GM19240 (cell line): ENCODE measurements around the gene BCL6.
"Not testable (repeated sequence)": the region's sequence is repeated elsewhere in the genome, so short reads cannot be mapped to it uniquely, and the experiment has no call there.

ENCODE experiments used
- DNase-seq: peaks from one replicate; pipeline ENCODE4 v3.0.0; 2011; ENCODE audit warnings: low spot score; ENCODE audit not compliant: insufficient read length

The BCL6 gene

DNA sequence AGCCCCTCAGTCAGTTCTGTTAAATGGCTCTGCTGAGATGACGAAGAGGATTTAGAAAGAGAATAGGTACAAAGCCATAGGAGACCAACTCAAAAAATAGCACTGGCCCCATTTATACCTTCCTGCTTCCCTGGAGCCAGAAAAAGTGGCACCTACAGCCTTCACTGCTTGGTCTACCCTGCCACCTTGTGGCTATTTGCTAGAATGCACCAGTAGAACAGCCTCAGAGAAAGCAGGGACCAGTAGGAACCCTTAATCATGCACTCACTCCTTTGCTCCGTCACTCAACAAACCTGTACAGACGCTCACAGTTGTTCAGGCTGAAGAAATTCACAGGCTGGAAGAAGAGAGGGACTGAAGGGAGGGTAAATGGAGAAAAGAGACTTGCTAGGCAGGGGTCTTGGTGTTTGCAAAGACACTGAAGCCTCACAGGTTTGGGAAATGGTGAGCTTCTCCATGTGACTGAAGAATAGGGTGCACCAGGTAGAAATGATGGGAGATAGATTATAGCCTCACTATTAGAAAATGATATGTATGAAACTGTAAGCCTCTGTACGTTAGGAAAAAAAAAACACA is 30.8 kb downstream of the BCL6 start:
- DNase-seq = peak; percentile 50

DNA sequence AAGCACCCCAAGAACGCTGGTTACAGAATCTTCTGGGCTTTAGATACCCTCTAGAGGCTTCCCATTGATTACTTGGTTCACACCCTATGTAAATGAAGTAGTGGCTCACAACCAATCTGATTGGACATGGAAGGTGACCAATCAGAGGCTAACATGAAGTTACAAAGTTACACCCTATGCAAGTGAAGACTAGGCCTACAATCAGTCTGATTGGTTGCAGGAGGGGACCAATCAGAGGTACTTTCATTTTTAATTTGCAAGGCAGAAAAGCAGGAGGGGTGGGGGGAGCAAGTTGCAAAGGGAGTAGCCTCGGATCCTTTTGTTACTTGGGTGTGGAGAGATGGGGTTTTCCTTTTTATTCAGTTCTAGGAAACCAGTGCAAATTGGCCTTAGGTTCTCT is 31.8 kb downstream of the BCL6 start:
- no peak for DNase-seq

DNA sequence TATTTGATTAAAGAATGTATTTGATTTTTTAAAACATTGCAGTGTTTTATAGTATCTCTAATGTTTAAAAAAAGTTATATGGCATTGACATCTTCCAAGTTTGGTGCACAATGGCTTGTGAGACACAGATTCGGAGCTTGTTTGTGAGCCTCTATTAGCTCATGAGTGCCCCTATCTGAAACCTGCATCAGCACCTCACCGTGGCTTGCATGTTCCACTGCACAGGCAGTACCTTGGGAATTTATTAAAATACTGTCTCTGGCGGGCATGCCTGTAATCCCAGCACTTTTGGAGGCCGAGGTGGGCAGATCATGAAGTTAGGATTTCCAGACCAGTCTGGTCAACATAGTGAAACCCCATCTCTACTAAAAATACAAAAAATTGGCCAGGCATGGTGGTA is 36.1 kb downstream of the BCL6 start:
- no peak for DNase-seq

DNA sequence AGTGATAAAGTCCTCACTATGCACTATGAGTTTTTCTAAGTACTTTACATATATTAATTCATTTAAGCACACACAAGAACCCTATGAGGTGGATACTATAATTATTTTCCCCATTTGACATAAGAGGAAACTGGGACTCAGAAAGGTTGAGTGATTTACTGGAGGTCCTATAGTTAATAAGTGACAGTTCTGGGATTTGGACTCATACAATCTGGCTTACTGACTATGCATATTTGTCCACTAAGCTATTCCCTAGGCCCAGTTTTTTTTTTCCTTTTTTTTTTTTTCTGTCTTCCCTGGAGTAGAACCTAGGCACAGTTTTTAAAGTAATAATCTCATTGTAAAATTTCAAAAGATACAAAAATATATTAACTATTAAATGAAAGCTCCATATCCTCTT is 36.6 kb downstream of the BCL6 start:
- no peak for DNase-seq

DNA sequence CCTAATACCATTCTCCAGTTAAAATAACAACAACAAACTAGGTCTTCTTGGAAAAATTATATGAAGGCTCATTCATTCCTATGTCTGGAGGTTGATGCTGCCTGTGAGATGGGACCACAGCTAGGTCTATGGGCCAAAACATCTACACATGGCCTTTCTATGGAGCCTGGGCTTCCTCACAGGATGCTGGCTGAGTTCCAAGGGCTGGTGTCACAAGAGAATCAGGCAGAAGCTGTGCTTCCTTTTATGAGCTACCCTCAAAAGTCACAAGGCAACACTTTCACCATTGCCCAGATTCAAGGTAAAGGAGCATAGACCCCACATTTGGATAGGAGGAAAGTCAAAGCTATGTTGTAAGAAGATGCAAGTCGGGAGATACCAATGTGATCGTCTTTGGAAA is 38.3 kb downstream of the BCL6 start:
- DNase-seq = no peak

DNA sequence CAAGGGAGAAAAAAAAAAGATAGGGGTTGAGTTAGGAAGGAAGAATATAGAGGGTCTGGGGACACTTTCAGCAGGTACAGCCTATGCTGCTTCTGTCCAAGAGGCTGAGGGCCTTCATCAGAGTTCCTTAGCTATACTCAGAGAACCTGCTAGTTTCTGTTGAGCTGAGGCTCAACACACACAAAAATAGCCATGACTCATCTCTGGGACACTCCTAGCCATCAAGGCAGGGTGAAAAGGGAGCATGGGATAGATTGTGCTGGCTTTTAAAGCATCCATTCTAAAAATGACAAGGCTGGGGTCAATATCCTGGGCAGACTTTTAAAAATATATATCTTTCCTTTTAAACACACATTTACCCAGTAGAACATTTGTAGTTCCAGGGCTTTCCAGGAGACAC is 40.1 kb downstream of the BCL6 start:
- no peak for DNase-seq

DNA sequence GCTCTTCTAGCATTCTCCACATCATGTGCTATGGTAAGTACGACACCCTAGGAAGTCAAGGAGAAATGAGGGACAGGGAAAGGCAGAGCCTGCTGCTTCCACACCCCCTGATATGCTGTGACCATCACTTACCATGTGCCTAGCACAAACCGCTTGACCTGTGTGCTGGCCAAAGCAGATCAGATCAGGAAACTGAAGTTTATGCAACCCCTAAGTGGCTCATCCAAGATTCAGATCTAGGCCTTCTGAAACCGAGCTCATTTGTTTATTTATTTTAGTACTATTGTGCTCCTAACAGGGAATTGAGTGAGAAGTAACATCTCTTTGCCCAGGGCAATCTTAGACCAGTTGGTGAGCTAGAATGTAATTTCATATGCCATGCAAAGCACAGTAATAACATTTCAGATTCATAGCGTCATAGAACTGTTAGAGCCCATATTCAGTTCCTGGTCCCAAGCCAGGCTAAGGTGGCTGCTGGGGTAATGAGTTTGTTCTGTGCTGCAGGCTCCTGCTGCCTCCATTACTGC is 42.7 kb downstream of the BCL6 start, which contains the start of gene RTP2:
RTP2 (minus strand) TSS at position 51 of the 527 bp plus-strand sequence. CDS start 429 bp downstream, outside the sequence.
- no peak for DNase-seq

DNA sequence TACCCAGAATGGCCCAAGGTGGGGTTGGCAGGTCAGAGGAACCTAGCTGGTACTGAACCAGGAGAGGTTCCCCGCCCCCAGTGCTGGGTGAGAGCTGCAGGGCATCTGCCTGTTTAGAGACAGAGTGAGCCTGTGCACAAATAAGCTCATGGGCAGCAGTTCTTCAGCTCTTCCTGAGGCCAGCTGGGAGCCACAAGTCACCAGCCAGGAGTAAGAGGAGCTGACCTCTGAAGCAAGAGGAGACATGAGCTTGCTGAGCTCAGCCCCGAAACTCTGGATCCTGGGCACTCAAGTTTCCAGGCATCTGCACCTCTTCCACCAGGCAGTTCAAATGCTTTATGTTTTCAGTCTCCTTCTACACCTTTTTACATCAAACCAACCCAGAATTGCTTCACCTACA is 45.0 kb downstream of the BCL6 start:
- no peak for DNase-seq

DNA sequence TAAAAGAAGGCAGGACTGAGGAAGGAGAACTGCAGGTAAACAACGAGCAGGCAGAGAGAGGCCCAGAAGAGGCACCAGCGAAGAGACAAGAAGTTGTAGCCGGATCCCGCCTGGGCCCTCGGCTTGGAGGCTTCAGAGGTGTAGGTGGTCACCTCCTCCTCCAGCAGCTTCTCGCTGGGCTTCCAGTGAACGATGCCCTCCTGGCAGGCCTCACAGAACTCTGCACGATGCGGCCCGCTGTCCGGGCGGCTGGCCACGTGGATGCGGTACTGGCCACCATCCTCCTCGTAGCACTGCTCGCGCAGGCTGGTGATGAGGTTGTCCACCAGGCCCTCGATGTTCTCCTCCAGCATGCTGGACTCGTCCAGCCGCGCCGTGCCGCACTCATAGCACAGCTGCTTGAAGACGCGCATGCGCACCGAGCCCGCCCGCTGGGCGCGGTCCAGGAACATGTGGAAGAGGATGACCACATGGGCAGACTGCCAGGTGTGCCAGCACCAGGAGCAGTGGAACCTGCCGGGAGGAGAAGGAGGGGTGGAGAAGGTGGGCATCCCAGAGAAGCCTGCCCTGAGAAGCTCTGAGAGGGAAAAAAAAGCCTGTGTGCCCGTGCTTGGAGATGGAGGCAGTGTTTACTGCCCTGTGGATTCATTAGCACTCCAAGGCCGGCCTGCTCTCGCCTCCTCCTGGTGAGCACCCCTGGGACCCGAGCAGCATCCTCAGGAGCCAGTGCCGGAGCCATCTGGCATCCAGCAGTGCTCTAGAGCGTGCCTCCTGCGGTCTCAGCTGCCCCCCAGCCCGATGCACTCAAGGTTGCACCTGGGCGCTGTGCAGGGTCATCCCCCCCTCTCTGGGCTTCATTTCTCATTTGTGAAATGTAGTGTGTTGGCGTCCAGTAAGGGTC is 46.5 kb downstream of the BCL6 start:
- no peak for DNase-seq

DNA sequence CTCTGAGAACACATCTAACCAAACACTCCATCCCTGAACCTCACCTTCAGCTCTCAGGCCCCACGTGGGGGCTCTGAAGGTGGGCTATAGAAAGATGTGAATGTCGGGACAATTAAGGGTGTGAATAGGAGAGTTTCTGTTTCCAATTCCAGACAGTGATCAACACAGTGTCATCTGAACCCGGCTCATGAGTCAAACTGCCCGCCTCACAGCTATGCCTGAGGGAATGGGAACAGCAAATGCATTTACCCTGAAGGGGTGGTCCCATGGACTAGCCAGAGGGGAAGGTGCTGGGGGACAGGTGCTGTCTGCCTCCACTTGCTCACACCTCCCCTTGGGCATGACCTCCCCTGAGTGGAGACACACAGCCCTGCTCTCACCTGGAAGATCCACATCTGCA is 49.2 kb downstream of the BCL6 start:
- no peak for DNase-seq

DNA sequence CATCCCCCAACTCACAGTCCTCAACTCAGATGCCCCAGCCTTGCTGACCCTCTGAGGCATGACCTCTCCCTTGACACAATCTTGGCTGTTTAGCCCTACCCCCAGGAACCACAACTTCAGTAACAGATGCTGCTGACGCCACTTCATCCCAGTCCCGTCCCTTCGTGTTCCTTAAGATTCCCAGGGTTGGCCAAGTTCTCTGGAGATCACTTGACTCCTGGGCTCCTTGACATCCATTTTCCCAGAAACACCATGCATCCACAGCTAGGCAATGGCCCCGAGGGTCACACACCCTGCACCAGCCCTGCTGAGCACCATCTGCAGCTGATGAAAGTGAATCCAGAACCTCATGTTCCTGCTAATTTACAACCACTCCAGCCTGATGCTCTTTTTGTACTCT is 49.8 kb downstream of the BCL6 start:
- DNase-seq = no peak

DNA sequence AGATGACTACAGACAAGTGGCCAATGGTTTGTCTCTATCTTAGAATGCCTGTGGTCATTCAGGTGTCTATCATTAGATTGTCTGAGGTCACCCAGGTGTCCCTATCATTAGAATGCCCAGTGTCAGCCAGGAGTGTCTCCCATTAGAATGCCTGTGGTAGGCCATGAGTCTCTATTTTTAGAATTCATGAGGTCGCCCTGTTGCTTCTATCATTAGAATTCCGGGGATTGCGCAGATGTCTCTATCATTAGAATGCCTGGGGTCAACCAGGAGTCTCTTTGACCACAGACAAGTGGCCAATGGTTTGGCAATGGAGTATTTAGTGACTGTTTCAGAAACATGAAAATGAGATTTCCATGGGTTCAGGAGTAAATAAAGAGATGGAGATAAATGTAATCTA is 50.5 kb downstream of the BCL6 start:
- no peak for DNase-seq

DNA sequence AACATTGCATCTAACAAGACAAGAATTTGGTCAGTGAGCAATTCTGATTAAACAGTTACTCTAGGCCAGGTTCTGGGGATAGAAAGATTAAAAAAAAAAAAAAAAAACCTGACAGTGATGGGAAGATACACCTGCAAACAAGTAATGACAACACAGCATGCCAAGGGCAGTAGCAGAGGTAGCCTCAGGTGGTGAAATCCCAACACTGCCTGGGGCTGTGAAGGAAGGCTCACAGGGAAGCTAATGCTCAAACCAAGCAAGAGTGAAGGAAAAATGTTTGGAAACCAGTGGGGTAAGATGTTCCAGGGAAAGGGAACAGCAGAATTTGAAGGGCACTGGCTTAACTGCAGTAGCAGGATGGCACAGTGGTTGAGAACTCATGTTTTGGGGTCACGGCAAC is 51.8 kb downstream of the BCL6 start:
- DNase-seq = no peak

DNA sequence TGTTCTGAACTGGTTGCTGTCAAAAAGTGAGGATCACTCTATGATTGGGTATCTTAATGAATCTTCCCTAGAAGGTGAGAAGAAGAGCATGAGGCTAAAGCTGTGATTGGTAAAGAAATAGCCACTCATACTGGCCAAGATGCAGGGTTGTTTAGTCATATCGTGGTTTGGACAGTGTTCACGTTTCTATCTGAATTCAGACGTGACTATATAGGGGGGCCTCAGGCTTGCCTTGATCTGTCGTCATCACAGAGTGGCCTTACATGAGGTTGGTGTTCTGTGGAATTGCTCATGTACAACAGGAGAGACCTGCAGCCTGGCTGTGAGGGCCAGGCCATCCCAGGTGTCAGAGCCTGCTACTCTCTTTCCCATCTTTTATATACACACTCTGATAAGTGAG is 55.3 kb downstream of the BCL6 start:
- no peak for DNase-seq

DNA sequence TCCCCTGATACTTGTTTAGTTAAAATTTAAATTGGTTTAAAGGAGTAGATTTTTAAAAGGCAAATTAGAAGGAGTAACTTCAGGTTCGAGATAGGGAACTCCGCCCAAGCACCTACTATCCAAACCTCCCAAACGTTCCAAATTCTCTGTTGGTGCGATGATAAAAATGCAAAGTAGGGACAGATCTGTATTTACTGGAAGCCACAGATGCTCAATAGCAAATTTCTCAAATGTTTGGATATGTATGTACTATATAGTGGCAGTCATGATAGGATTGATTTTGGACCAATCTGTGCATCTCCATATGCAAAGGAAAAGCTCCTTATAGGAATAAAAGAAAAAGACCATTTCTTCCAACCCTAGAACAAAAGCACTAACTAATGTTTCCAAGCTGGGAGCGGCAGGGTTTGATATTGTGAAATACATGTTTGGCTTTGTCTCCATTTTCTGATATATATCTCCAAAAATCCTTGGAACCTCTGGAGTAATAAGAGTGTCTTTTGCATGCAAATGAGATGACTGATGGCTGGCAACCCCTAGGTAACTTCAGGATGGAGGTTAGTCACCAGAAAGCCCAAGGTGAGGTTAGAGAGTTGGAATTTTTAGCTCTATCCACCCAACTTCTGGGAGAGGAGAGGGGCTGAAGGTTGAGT is 58.5 kb downstream of the BCL6 start:
- no peak for DNase-seq

DNA sequence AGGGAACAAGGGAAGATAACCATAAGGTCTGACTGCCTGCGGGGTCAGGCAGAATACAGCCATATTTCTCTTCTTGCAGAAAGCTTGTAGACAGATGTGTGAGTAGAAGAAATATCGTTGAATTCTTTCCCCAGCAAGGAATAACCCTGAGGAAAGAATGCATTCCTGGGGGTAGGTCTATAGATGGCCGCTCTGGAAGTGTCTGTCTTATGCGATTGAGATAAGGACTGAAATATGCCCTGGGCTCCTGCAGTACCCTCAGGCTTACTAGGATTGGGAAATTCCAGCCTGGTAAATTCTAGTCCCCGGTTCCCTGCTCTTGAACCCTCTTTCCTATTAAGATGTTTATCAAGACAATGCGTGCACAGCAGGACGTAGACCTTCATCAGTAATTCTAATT is 59.3 kb downstream of the BCL6 start:
- no peak for DNase-seq

DNA sequence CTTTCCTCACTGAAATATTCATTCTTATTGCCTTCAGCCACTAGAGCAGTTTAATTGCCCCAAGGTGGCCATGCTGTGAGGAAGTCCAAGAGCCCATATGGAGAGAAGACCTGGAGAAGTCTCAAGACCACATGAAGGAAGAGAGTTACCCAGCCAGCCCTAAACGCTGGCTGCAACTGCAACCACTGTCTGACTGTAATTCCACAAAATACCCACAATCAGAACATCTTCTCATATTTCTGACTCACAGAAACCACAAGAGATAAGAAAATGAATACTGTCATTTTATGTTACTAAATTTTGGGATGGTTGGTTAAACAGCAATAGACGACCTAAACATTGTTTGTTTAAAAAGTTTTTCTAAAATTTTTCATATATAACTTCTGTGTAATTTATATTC is 60.4 kb downstream of the BCL6 start:
- no peak for DNase-seq

DNA sequence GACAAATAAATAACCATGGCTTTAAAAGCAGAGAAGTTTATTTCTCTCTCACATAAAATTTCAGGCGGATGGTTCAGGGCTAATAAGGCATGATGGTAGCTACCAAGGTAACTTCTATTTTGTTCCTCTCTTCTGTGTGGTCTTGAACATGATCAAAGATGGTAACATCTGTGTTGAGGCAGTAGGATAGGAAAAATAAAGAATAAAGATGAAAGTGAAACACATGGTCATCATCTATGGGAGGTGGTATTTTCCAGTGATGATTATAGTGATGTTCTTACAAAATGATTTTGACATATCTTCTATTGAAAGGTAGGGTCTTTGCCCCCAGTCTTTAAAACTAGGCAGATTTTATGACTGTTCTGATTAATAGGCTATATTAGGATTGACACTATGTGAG is 60.8 kb downstream of the BCL6 start:
- DNase-seq = no peak

DNA sequence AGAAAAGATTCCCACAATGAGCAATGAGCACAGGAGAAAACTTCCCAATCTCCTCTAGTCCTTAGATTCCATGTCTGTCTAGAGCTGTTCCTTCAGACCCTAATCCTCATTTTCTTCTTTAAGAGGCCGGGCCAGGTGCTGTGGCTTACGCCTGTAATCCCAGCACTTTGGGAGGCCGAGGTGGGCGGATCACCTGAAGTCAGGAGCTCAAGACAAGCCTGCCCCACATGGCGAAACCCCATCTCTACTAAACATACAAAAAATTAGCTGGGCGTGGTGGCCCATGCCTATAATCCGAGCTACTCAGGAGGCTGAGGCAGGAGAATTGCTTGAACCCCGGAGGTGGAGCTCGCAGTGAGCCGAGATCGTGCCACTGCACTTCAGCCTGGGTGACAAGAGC is 63.5 kb downstream of the BCL6 start:
- not testable (repeated sequence) for DNase-seq

DNA sequence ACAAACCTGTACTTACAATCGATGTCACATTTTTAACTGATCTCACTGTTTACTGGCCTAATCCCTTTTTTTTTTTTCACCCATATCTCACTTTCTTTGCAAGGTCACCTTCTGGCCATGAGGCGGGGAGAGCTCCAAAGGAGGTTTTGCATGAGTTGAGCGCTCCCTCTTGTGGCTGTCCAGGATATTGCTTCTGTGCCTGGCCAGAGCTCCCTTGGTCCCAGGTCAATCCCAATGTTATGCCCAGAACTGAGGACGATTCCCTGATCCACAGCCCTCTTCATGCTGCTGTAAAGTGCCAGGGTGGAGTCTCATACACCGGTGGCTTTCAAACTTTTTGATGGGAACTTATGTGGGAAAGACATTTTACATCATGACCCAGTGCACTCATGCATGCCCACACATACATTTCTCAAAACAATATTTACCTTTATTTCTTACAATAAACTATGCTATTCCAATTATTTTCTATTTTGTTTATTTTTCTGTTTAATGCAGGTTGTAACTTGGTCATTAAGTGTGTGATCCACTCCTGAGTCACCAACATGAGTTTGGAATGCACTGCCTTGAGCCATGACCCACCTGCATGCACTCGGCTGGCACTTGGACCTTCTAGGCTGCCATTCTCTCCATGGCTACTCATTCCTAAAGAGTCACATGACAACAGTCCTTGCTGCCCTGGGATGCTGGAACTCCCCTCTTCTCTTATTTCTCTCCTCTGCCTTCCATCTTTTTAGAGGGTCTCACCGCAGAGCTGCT is 65.5 kb downstream of the BCL6 start:
- peak; percentile 63 for DNase-seq

DNA sequence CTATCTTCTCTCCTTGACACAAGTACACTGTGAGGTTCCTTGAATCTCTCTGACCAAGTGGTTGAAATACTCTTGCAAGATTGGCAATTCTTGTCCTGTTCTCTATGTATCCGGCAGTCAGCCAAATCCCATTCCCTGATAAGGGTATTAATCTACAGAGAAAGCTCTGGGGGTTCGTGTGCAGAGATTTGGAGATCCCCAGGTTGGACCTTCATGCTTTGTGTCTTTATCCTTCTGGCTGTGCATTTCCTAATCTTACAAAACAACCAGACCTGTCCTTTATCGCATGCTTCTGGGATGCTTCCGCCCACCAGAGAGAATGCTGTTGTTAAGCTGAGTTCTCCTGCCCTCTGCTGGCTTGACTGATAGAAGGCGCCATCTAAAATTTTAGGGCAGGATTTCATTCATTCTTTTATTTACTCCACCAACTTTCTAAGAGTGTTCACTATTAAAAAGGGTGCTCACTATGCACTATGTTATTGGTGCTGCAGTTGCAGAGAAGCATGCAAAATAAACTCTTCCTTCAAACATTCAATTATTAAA is 66.5 kb downstream of the BCL6 start:
- DNase-seq = no peak
